ENCODE measurements around the gene IKZF3. TPM values are rescaled to one million over a fixed set of nuclear protein-coding genes. Genes with fewer than 3 reads are reported as not detected.
A peak's percentile ranks its signal among the peaks of the same experiment; 100 is the strongest.

The IKZF3 gene
- total RNA-seq, 1 donor from 2014 or later: 8.2 TPM

DNA sequence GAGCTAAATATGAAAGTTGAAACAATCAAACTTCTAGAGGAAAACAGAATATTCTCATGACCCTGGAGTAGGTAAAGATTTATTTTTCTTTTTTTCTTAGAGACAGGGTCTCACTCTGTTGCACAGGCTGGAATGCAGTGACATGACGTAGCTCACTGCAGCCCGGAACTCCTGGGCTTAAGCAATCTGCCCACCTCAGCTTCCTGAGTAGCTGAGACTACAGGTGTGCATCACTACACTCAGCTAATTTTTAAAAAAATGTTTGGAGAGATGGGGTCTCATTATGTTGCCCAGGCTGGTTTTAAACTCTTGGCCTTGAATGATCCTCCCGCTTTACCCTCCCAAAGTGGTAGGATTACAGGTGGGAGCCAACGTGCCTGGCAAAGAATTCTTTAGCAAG is 15.5 kb downstream of the IKZF3 start:
- Histone ChIP-seq H3K36me3 (no peaks in the 10 kb centered on the region), H3K4me3 (no peak overlapping the region), H3K27ac (no peak overlapping the region), H3K9me3 (no peaks in the 10 kb centered on the region), H3K27me3 (peaks cover 5% of the 10 kb centered on the region), H3K4me1 (no peaks in the 10 kb centered on the region)
- DNase-seq (no peak), ATAC-seq (peak; percentile 48)
- intact Hi-C loops (cut with DNase I): no loop called here
- TF ChIP-seq, protein P1, sequence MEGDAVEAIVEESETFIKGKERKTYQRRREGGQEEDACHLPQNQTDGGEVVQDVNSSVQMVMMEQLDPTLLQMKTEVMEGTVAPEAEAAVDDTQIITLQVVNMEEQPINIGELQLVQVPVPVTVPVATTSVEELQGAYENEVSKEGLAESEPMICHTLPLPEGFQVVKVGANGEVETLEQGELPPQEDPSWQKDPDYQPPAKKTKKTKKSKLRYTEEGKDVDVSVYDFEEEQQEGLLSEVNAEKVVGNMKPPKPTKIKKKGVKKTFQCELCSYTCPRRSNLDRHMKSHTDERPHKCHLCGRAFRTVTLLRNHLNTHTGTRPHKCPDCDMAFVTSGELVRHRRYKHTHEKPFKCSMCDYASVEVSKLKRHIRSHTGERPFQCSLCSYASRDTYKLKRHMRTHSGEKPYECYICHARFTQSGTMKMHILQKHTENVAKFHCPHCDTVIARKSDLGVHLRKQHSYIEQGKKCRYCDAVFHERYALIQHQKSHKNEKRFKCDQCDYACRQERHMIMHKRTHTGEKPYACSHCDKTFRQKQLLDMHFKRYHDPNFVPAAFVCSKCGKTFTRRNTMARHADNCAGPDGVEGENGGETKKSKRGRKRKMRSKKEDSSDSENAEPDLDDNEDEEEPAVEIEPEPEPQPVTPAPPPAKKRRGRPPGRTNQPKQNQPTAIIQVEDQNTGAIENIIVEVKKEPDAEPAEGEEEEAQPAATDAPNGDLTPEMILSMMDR (IDR thresholded peaks at IDR 0.05): no peak

DNA sequence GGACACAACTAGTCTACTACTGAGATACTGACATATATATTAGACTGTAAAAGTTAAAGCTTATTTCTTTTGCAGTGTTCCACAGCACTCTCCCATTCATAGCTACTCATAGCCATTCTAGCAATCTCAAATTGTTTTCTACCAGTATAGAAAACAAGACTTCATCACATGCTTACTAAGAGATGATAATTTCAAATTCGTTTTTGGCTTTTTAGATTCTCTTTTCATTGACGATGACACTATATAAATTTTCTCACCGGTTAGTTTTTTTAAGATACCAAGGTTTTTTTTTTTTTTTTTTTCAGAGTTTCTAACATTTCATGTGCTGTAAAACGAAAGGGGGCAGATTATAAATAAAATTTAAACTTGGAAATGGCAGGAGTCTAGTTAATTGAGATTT is 17.9 kb downstream of the IKZF3 start:
- TF ChIP-seq, protein P1 (IDR thresholded peaks at IDR 0.05): no peak
- no peaks in the 10 kb centered on the region for H3K36me3 ChIP-seq
- H3K27ac ChIP-seq: no peak overlapping the region
- DNase-seq (no peak), ATAC-seq (no peak)
- intact Hi-C loops (cut with DNase I): no loop called here
- H3K9me3 ChIP-seq: no peaks in the 10 kb centered on the region
- H3K27me3 ChIP-seq: peaks cover 5% of the 10 kb centered on the region
- no peak overlapping the region for H3K4me3 ChIP-seq
- H3K4me1 ChIP-seq: no peaks in the 10 kb centered on the region

DNA sequence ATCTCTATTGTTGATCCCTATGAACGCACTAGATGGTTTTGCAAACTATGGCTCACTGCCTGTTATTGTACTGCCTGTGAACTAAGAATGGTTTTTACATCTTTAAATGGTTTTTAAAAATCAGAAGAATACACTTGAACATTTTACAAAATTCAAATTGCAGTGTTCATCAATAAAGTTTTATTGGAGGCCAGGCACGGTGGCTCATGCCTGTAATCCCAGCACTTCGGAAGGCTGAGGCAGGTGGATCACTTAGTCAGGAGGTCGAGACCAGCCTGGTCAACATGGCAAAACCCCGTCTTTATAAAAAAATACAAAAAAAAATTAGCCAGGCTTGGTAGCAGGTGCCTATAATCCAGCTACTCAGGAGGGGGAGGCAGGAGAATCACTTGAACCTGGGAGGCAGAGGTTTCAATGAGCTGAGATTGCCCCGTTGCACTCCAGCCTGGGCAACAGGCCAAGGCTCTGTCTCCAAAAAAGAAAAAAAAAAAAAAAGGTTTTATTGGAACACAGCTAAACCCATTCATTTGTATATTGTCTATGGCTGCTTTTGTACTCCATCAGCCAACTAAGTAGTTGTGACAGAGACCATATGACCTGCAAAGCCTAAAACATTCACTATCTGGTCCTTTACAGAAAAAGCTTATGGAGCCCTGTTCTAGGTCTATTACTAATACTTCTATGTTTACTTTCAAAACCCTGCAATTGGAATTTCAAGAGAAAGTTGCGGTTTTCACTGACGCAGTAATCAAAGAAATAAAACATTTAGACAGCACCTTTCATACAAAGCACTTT is 18.9 kb downstream of the IKZF3 start:
- TF ChIP-seq, protein P1 (IDR thresholded peaks at IDR 0.05): no peak
- Histone ChIP-seq H3K4me1 (no peaks in the 10 kb centered on the region), H3K4me3 (no peak overlapping the region), H3K27me3 (peaks cover 5% of the 10 kb centered on the region), H3K36me3 (no peaks in the 10 kb centered on the region), H3K27ac (no peak overlapping the region), H3K9me3 (no peaks in the 10 kb centered on the region)
- intact Hi-C loops (cut with DNase I): no loop called here
- DNase-seq: no peak
- no peak for ATAC-seq

DNA sequence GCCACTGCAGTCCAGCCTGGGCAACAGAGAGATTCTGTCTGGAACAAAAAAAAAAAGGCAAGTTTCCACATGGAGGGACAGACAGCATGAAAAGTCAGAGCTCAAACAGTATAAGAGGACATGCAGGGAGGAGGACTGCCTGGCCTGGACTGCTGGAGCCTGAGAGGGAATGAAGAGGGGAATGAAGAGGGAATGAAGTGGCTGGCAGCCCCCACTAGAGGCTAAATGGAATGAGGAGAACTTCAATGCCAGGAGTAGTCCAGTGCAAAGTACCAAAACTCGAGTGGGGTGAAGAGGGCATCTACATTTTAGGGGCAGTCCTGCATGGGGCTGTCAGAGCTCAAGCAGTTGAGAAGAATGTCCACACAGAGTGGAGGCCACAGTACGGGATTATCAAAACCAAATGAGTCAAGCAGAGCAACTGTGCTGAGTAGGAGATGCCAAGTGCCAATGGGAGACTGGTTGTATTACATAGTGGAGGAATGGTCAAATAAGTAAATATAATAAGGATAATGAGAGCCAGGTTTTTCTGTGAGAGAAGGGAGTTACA is 22.9 kb downstream of the IKZF3 start:
- Histone ChIP-seq H3K36me3 (no peaks in the 10 kb centered on the region), H3K4me1 (no peaks in the 10 kb centered on the region), H3K4me3 (no peak overlapping the region), H3K9me3 (no peaks in the 10 kb centered on the region), H3K27me3 (no peaks in the 10 kb centered on the region), H3K27ac (no peak overlapping the region)
- DNase-seq (no peak), ATAC-seq (peak; percentile 93)
- intact Hi-C loops (cut with DNase I): no loop called here
- TF ChIP-seq, protein P1 (IDR thresholded peaks at IDR 0.05): no peak

DNA sequence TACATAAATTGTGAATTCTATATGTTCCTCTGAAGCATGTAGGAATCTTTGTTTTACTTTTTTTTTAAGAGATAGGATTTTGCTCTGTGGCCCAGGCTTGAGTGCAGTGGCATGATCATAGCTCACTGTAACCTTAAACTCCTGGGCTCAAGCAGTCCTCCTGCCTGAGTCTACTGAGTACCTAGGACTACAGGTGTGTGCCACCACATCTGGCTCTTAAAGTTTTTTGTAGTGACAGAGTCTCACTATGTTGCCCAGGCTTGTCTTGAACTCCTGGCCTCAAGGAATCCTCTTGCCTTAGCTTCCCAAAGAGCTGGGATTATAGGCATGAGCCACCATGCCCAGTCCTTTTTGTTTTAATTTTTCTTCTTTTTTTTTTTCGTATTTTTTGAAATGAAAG is 25.3 kb downstream of the IKZF3 start:
- no peaks in the 10 kb centered on the region for H3K36me3 ChIP-seq
- TF ChIP-seq, protein P1 (IDR thresholded peaks at IDR 0.05): no peak
- no peaks in the 10 kb centered on the region for H3K27me3 ChIP-seq
- H3K9me3 ChIP-seq: no peaks in the 10 kb centered on the region
- DNase-seq (no peak), ATAC-seq (no peak)
- no peak overlapping the region for H3K4me3 ChIP-seq
- no peaks in the 10 kb centered on the region for H3K4me1 ChIP-seq
- intact Hi-C loops (cut with DNase I): no loop called here
- no peak overlapping the region for H3K27ac ChIP-seq

All from upper lobe of right lung (tissue), 1 donor.